Skeletal muscle satellite cell (primary cell): ENCODE data around the gene PCDHGC3.
A peak's percentile ranks its signal among the peaks of the same experiment; 100 is the strongest.

Experiments
- H3K27me3 ChIP-seq: 2 replicates; pipeline ENCODE4 v1.7.0; 2013; ENCODE audit warnings: low read length; ENCODE audit not compliant: control insufficient read depth, insufficient read depth
- H3K36me3 ChIP-seq: 2 replicates; pipeline ENCODE4 v1.7.0; 2013; ENCODE audit warnings: mild to moderate bottlenecking, control low read depth, low read length; ENCODE audit not compliant: insufficient read depth
- H3K4me1 ChIP-seq: 2 replicates; pipeline ENCODE4 v1.7.0; 2013; ENCODE audit warnings: low read length; ENCODE audit not compliant: control insufficient read depth, insufficient read depth
- H3K4me2 ChIP-seq: 2 replicates; pipeline ENCODE4 v1.7.0; 2013; ENCODE audit warnings: mild to moderate bottlenecking, low read length
- H3K4me3 ChIP-seq: 2 replicates; pipeline ENCODE4 v1.7.0; 2013; ENCODE audit warnings: low read length
- H3K9ac ChIP-seq: 2 replicates; pipeline ENCODE4 v1.7.0; 2013; ENCODE audit warnings: mild to moderate bottlenecking, low read depth, low read length, moderate library complexity
- H3K9me3 ChIP-seq: replicated peaks from 2 replicates; pipeline ENCODE4 v1.7.0; 2013; ENCODE audit warnings: mild to moderate bottlenecking, control low read depth, low read length

PCDHGC3 gene

GRCh38 chr5:141496038-141496437 is 20.3 kb downstream of the PCDHGC3 start:
- Histone ChIP-seq H3K4me2 (peak overlapping the region; percentile 25), H3K9me3 (no peaks in the 10 kb centered on the region), H3K4me3 (no peak overlapping the region), H3K9ac (peak overlapping the region; percentile 59), H3K27me3 (no peaks in the 10 kb centered on the region), H3K4me1 (peaks cover 35% of the 10 kb centered on the region), H3K36me3 (peaks cover 22% of the 10 kb centered on the region)

GRCh38 chr5:141501761-141502160 is 26.0 kb downstream of the PCDHGC3 start:
- no peak overlapping the region for H3K4me3 ChIP-seq
- peaks cover 20% of the 10 kb centered on the region for H3K36me3 ChIP-seq
- no peak overlapping the region for H3K9ac ChIP-seq
- peaks cover 2% of the 10 kb centered on the region for H3K4me1 ChIP-seq
- no peak overlapping the region for H3K4me2 ChIP-seq
- no peaks in the 10 kb centered on the region for H3K27me3 ChIP-seq
- H3K9me3 ChIP-seq = no peaks in the 10 kb centered on the region

- H3K9ac ChIP-seq = no peak overlapping the region
- peaks cover 20% of the 10 kb centered on the region for H3K4me1 ChIP-seq
- H3K27me3 ChIP-seq = no peaks in the 10 kb centered on the region
- no peak overlapping the region for H3K4me2 ChIP-seq
- H3K36me3 ChIP-seq = peaks cover 9% of the 10 kb centered on the region
- no peak overlapping the region for H3K4me3 ChIP-seq
- H3K9me3 ChIP-seq = no peaks in the 10 kb centered on the region
These were observed 27.9 kb downstream of the PCDHGC3 start for GRCh38 chr5:141503681-141504080.

GRCh38 chr5:141504216-141504615 is 28.4 kb downstream of the PCDHGC3 start:
- Histone ChIP-seq H3K36me3 (peaks cover 9% of the 10 kb centered on the region), H3K27me3 (no peaks in the 10 kb centered on the region), H3K9ac (no peak overlapping the region), H3K4me2 (no peak overlapping the region), H3K4me3 (no peak overlapping the region), H3K9me3 (no peaks in the 10 kb centered on the region), H3K4me1 (peaks cover 22% of the 10 kb centered on the region)

- Histone ChIP-seq H3K4me2 (no peak overlapping the region), H3K9me3 (no peaks in the 10 kb centered on the region), H3K36me3 (peaks cover 19% of the 10 kb centered on the region), H3K4me3 (no peak overlapping the region), H3K9ac (peak overlapping the region; percentile 82), H3K27me3 (no peaks in the 10 kb centered on the region), H3K4me1 (peaks cover 30% of the 10 kb centered on the region)
These were observed 30.8 kb downstream of the PCDHGC3 start for GRCh38 chr5:141506381-141507155.

- H3K4me1 ChIP-seq = peaks cover 37% of the 10 kb centered on the region
- H3K27me3 ChIP-seq = no peaks in the 10 kb centered on the region
- H3K9ac ChIP-seq = peak overlapping the region; percentile 82
- no peaks in the 10 kb centered on the region for H3K9me3 ChIP-seq
- peak overlapping the region; percentile 59 for H3K4me3 ChIP-seq
- peak overlapping the region; percentile 73 for H3K4me2 ChIP-seq
- H3K36me3 ChIP-seq = peaks cover 26% of the 10 kb centered on the region
These were observed 31.8 kb downstream of the PCDHGC3 start for GRCh38 chr5:141507387-141508091.

GRCh38 chr5:141508440-141508797 is 32.7 kb downstream of the PCDHGC3 start:
- H3K9ac ChIP-seq = peak overlapping the region; percentile 82
- no peaks in the 10 kb centered on the region for H3K27me3 ChIP-seq
- H3K4me1 ChIP-seq = peaks cover 46% of the 10 kb centered on the region
- H3K4me2 ChIP-seq = peak overlapping the region; percentile 73
- no peaks in the 10 kb centered on the region for H3K9me3 ChIP-seq
- H3K36me3 ChIP-seq = peaks cover 26% of the 10 kb centered on the region
- peak overlapping the region; percentile 59 for H3K4me3 ChIP-seq

GRCh38 chr5:141508798-141509611 is 33.2 kb downstream of the PCDHGC3 start:
- peak overlapping the region; percentile 82 for H3K9ac ChIP-seq
- H3K4me2 ChIP-seq = peak overlapping the region; percentile 73
- H3K27me3 ChIP-seq = no peaks in the 10 kb centered on the region
- peak overlapping the region; percentile 59 for H3K4me3 ChIP-seq
- H3K4me1 ChIP-seq = peaks cover 52% of the 10 kb centered on the region
- H3K9me3 ChIP-seq = no peaks in the 10 kb centered on the region
- peaks cover 26% of the 10 kb centered on the region for H3K36me3 ChIP-seq

- no peak overlapping the region for H3K9ac ChIP-seq
- H3K4me2 ChIP-seq = no peak overlapping the region
- no peak overlapping the region for H3K4me3 ChIP-seq
- H3K4me1 ChIP-seq = peaks cover 63% of the 10 kb centered on the region
- H3K9me3 ChIP-seq = no peaks in the 10 kb centered on the region
- H3K27me3 ChIP-seq = no peaks in the 10 kb centered on the region
- peaks cover 24% of the 10 kb centered on the region for H3K36me3 ChIP-seq
These were observed 34.4 kb downstream of the PCDHGC3 start for GRCh38 chr5:141510160-141510559.

- H3K4me3 ChIP-seq = no peak overlapping the region
These were observed 35.3 kb downstream of the PCDHGC3 start for GRCh38 chr5:141510850-141511601.

More at GRCh38 chr5:141510850-141511601, 35.3 kb downstream of the PCDHGC3 start:
- Histone ChIP-seq H3K27me3 (no peaks in the 10 kb centered on the region), H3K9ac (no peak overlapping the region), H3K4me2 (no peak overlapping the region), H3K4me1 (peaks cover 72% of the 10 kb centered on the region), H3K36me3 (peaks cover 17% of the 10 kb centered on the region), H3K9me3 (no peaks in the 10 kb centered on the region)
